Activated T-helper 1 cell treated with anti-CD3 and anti-CD28 coated beads, Interleukin-2, amount 50 U/mL, for 16 hours (primary cell): Measurements from ENCODE around the gene CLDN22.

ENCODE experiments used
- DNase-seq, 2 donors: peaks; one replicate each; pipeline ENCODE4 v3.0.0-alpha.2; 2020; ENCODE audit warnings: low read depth in 1 of 2, low spot score in 1 of 2

The CLDN22 gene

DNA sequence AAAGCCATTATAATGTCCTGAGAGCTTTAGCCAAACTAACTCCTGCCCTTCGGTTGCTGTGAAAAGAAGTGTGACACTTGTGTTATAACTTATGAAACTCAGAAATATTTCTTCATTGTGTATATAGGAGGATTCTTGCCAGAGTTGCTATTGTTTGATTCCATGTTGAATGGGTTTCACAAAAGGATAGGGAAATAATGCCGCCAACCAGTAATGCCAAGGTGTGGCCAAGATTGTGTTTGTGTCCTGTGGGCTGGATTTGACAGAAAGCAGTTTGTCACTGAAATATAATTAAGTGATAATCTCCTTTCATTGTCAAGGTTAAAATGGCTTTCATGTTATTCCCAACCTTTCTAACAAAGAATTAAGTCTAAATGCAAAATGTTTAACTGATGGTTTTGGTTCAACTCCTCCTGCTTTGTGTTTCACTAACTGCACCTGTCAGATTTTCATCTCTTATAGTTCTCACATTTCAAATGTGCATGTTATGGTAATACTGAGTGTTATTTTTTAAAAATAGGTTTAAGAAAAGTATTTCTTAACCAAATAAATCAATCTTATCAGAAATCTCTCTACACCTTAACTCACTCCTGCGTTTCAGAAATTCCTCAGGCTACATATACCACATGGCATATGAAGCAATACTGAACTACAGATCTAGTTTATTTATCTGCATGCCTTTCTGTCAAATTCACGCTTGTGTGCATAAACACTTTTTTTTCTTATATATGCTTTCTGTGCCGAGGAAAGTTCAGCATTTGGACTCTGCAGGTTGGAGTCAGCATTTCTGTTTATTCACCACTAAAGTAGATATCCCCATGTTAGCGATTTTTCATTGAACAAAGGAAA lies at the start of gene CLDN22:
Gene CLDN22 (minus strand): TSS at position 66 of the 849 bp plus-strand sequence. CDS start 58 bp downstream, at position 8.
- DNase-seq = no peak

DNA sequence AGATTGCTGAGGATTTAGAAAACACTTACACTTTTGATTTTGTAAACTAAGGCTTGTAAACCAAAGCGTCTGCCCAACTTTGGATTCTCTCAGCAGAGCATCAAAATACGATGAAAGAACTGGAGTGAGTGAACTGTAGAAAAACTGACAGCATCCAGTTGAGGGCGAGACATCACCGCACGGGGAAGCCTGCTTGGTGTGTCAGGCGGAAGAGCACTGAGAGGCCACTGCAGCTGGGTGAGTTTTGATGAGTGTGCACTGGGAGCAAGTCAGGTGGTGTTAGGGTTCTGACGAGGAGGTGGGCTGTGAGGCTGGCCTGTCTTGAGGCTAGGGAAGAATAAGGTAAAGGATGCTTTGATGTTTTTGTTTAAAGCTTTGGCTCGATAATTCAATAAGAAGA lies 49.0 kb upstream of the CLDN22 start:
- DNase-seq = no peak

DNA sequence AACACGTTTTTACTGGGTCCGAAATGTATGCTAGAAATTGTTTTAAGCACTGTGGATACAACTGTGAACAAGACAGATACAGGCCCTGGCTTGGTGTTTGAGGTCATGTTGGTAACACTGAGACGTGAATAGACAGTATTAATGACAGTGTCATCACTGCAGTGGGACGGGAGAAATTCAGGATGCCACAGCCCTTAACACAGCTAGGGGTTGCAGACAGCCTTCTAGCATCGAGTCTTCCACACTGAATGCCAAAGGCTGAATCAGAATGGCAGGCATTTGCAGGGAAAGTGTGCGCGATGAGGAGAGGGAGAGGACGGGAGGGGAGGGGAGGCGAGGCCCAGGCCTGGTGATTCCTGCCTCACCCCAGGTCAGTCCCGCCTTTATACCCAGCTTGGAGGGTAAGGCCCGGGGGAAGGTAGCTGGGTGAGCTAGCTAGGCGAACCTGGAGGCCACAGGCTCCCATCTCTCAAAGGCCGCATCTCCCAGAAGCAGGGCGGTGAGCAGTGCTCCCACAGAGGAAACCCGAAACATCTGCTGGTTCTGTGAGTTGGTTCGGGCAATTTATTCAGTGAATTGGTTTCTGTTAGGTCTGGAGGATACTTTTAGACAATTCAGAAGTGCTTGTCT lies 46.2 kb upstream of the CLDN22 start:
- DNase-seq = no peak

DNA sequence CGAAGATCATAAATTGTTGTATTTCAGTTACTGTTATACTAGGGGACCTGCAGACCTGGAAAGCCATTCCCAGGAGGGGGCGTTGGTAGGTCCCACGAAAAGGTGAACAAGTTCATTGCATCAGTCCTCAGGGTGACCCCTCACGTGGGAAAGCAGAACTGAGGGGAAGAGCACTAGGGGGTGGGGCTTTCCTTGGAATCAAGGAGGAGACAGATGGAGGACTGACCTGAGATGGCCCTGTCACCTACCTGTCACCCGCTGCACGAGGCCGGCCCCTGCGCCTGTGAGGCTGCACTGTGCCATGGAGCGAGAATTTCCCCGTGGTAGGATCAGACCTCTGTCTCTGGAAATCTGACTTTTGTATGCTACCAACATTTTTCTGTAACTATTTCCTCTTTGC lies 43.9 kb upstream of the CLDN22 start:
- no peak for DNase-seq

DNA sequence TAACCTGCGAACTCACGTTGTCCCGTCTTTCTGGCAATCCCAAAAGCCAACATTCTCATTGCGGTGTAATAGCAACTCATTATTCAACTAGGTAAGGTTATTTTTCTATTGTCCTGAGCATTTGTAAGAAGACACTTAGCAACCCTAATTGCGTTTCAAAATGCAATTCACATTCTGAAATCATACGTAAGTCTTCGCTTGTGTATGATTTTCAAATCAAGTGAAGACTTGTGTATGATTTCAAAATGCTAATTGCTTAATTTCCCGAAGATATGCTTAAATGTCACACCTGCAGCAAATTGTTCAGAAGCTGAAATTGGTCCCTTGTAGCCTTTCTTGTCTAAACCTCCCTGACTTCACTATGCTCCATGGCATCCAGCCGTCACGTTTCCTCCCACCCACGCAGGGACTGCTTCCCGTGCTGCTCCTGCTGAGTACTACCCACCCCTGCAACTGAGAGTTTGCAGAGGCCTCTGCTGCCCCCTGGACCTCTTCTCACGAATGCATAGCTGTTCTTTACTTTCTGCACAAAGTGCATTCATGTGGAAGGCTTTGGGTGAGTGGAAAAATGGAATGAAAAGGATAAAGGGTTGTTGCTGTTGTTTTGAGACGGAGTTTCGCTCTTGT lies 43.0 kb upstream of the CLDN22 start:
- DNase-seq = no peak

DNA sequence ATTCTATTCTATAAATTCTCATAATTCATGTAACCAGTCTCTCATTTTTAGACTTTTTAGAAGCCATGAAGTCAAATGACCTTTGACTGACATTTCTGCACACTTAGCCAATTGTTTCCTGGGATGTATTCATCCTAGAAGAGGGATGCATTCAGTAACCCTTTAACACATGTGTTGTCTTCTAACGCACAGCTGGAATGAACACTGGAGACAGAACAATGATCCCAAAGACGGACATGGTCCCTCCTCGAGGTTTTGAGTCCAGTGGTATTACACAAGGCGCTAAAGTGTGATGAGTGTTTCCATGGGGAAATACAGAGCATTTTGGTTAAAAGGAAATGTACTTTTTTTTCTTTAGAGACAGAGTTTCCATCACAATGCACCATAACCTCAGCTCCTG lies 42.0 kb upstream of the CLDN22 start:
- no peak for DNase-seq

DNA sequence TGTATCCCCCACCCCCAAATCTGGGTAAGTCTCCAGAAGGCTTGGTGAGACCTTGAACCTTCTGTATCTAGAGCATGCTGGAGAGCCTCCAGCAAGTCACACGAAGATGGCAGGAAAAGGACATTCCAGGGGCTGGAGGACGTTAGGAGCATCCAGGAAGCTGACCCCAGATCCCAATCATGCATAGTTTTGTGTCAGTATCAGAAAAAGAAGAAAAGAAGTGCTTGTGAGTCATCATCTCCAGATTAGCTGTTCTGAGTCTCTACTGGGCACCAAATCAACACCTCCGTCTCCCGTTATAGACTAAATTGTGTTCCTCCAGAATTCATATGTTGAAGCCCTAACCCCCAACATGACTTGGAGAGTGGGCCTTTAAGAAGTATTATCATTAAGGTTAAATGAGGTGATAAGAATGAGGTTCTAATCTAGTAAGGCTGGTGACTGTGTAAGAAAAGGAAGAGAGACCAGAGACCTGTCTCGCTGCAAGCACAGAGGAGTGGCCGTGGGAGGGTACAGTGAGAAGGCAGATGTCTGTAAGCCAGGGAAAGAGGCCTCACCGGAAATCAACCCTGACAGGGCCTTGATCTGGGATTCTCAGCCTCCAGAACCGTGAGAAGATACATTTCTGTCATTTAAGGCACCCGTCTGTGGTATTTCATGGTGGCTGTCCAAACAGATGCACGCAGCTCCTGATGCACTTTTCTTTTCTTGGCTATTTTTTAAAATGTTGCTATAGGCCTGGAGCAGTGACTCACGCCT lies 40.3 kb upstream of the CLDN22 start:
- DNase-seq = no peak

DNA sequence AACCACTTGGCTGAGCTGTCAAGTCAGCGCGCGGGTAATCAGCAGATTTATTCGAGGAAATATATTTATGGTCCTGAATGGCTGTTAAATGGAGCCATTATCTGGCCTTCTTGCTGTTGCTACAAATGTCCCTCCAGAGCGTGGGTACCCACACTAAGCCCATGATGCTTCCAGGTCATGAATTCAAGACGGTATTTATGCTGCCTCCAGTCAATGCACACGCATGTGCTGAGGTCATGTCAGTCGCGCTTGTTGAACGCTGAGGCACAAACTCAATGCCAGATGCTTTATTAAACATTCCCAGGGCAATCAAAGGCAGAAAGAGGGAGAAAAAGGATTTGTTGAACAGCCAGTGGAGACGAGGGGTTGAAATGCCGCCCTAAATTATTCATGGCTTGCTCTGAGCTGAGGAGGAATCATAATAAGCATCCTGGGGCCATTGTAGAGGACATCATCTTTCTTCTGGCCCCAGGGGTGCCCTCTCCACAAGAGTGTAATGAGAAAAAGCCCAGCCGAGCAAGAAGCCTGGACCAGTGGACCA lies 38.2 kb upstream of the CLDN22 start:
- no peak for DNase-seq

DNA sequence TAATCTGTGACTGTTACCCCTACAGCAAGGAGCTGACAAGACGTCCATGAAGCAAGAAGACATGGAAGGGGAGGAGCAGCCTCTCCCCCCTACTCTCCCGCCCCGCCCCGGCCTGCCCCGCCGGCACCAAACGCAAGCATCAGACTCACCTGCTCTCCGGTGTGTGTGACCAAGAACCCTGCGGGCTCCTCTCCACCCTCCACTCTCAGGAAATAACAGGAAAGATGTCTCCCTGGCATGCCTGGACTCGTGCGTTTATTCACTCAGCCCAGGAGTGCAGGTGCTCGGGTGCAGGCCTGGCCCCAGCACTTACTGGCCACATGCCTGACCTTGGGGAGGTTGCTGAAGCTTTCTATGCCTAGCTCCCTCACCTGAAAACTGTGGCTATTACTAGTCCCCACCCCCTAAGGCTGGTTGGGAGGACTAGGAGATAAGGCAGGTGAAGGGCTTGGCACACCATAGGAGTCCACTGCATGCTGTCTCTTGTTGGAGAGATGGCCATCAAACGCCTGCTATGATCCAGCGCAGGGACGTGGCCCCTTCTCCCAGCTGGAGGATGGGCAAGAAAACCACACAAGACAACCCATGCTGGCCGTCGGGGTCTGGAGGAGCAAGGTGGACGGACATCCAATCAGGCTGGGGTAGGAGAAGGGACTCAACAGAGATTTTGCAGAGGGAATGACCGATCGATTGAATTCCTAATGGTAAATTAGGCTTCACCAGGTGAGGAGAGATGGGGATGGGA lies 37.0 kb upstream of the CLDN22 start:
- DNase-seq = no peak

DNA sequence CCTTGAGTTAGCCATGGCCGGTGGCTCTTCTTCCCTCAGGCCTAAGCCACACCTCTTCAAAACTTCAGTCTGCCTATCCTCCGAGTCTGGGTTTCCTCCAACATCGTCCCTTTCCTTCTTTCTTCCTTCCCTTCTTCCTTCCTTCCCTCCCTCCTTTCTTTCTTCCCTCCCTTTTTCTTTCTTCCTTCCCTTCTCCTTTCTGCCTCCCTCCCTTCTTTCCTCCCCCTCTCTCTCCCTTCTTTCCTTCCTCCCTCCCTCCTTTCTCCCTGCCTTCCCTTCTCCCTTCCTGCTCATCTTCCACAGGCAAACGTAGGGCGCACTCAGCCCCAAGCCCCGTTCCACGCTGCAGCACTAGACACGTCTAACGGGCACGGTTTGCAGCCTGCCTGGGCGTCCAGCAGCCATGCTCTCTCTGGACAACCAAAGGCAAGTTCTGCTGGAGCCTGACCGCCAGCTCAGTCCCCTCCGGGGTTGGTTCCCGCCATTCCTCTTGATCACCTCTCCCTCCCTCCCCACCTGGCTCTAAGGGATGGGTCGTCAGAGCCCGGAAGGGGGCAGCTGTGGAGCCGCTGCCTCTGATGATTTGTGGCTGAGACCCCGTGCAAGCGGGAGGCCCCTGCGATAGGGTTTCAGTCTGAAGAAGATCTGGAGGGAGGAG lies 36.2 kb upstream of the CLDN22 start:
- DNase-seq = no peak

DNA sequence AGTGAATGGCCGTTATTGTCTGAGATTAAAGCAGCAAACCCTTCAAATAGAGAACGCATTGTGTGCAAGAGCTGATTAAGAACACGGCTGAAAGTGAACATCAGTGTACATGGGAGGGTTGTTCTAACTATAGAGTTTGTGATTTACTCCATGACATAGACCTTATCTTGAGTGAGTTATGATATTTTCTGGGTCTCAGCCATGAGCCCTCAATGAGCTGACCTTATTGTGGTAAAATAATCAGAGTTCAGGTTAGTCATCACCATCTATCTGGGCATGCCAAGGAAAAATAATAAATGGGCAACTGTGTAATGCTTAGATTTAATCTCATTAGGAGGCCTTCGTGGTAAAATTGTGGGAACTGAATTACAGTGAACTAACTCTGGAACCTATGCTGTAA lies 35.3 kb upstream of the CLDN22 start:
- no peak for DNase-seq

DNA sequence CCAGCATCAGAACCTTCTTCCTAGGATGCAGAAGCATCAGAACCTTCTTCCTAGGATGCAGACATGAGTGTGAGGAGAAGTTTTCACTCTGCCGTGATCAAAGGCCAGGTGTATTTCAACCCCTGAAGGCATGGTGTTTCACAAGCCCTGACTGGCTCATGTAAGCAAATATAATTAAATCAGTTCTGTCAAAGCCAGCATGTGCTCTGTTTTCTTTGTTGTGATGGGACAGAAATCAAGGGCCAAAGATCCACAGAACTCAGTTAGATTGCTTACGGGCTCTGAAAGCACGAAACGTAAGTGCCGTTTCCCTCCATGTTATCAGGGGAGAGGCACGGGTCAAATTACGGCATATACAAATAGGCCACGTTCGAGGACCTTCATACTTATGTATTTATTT lies 34.1 kb upstream of the CLDN22 start:
- DNase-seq = no peak

DNA sequence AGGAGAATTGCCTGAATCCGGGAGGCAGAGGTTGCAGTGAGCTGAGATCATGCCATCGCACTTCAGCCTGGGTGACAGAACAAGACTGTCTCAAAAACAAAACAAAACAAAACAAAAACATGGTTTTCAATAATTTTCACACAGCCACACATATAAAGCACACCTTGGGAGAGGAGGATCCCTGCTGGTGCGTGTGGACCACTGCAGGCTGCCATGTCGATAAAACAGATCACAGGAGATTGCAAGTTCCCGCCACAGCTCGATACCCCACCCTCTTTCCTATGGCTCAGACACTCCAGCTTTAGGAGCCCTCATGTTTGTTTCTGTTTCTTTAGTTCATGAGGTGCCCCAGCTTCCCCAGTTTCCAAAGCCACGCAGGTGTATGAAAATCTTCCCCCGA lies 33.5 kb upstream of the CLDN22 start:
- no peak for DNase-seq

DNA sequence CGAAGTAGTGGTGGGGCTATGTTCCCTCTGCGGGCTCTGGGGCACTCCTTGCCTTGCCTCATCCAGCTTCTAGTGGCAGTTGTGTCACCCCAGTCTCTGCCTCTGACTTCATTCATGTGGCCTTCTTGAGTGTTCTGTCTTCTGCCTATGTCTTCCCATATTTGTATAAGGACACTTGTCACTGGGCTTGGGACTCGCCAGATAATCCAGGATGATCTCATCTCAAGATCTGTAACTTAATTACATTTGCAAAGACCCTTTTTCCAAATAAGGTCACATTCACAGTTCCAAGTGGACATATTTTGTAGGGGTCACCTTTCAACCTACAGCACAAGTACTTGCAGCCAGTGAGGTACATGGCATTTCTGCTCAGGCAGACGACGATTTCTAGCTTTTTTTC lies 32.5 kb upstream of the CLDN22 start:
- DNase-seq = no peak

DNA sequence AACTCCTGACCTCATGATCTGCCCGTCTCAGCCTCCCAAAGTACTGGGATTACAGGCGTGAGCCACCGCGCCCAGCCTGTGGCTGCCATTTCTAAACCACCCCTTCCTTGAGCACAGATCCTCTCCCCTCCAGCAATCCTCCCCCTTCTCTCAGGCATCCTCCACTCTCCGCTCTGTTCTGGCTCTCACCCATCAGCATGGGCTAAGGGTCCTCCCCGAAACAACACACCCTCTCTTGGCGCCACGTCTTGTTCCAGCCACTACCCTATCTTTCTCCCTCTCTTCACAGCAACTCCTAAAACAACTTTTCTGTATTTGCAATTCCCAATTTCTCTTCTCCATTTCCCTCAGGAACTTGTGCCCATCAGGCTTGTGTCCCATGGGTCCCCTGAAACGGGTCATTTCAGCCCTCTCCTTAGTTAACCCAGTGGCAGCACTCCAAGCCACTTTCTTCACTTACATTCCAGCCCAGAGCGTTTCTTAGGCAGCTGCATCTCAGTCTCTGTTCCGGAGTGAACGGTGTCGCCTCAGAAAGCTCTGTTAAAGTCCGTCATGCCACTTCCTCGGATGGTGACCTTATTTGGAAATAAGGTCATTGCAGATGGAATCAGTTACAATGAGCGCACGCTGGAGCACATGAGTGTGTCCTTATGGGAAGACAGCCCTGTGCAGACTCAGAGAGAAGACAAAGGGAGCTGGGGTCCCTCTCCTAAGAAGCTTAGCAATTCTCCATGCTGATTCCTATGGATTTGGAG lies 30.4 kb upstream of the CLDN22 start:
- DNase-seq = no peak

DNA sequence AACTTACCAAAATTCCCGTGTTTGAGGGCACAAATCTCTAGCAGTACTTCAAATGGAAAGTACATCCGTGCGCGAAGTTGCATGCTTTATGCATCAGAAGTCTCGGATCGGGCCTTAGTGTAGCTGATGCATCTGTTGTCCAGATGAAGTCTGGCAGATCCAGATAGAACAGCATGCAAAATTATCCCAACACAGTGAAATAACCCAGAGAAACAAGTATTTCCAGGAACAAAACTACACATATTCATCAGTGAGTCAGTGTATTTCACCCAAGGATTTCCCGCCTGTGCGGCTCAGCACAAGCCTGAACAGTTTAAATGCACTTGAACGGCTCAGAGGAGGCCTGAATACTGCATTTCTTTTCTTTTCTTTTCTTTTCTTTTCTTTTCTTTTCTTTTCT lies 29.6 kb upstream of the CLDN22 start:
- no peak for DNase-seq

DNA sequence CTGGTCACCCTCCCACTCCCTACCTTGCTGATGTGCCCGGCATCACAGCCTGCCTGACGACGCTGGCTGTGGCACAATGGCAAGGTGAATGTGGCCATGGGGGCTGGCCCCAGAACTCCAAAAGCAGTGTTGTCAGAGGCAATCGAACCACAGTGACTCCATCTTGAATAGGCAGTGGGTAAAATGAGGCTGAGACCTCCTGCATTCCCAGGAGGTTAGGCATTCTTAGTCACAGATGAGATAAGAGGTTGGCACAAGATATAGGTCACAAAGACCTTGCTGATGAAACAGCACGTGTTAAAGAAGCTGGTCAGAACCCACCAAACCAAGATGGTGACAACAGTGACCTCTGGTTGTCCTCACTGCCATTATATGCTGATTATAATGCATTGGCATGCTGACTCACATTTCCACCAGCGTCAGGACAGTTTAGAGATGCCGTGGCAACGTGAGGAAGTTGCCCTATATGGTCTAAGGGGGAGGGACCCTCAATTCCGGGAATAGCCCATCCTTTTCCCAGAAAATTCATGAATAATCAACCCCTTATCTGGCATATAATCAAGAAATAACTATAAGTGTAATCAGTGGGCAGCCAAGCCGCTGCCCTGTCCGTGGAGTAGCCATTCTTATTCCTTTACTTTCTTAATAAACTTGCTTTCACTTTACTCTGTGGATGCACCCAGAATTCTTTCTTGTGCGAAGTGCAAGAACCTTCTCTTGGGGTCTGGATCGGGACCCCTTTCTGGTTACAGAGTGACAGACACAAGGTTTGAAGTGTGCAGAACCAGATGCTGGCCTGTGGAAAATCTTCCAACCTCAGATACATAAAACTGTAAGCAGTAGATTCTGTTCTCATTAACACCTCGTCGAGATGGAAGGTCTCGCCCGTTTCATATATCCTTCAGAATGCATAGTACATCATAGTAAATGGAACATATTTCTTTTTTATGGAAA lies 28.9 kb upstream of the CLDN22 start:
- no peak for DNase-seq

DNA sequence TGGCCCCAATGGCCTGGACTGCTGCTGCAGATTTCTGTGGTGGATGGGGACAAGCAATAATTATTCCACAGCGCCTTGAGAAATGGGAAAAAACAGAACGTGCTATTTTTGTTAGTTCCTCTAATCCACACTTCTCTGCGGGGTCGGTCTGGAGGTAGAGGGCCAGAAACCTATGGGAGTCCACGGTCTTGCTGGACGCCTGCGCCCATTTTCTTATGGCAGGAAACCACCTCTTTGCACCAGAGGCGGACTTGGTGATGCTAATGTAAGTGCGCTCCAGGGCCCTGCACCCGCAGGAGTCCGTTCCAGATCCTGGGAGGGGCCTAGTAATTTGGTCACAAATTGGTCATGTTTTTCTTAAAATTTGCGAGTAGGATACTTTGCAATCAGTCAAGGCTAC lies 28.1 kb upstream of the CLDN22 start:
- DNase-seq = no peak
